HG03439 (cell line): ENCODE measurements around the gene LAMC1.
A peak's percentile ranks its signal among the peaks of the same experiment; 100 is the strongest.

Source experiments
- ATAC-seq: cut with Tn5 transposase; IDR thresholded peaks from one replicate; pipeline ENCODE4 v1.9.1; 2021; ENCODE audit warnings: mild to moderate bottlenecking, moderate library complexity; ENCODE audit not compliant: unreplicated experiment

Gene LAMC1

GRCh38 chr1:183019860-183020259 is 3.4 kb upstream of the LAMC1 start:
- no peak for ATAC-seq

GRCh38 chr1:183021405-183022201 is 1.6 kb upstream of the LAMC1 start:
- ATAC-seq = no peak

- peak; percentile 35 for ATAC-seq
Measured at GRCh38 chr1:183022202-183023145, 746 bp upstream of the LAMC1 start.

GRCh38 chr1:183023601-183024316 is 539 bp downstream of the LAMC1 start:
- ATAC-seq = peak; percentile 69

GRCh38 chr1:183024317-183025009 is 1.2 kb downstream of the LAMC1 start:
- no peak for ATAC-seq

GRCh38 chr1:183025010-183025337 is 1.8 kb downstream of the LAMC1 start:
- no peak for ATAC-seq

GRCh38 chr1:183025782-183026774 is 2.9 kb downstream of the LAMC1 start:
- ATAC-seq = no peak

- ATAC-seq = no peak
Measured at GRCh38 chr1:183027031-183027430, 3.8 kb downstream of the LAMC1 start.

GRCh38 chr1:183027791-183028190 is 4.6 kb downstream of the LAMC1 start:
- ATAC-seq = no peak

GRCh38 chr1:183029591-183030000 is 6.4 kb downstream of the LAMC1 start:
- no peak for ATAC-seq

- no peak for ATAC-seq
Measured at GRCh38 chr1:183030053-183030452, 6.8 kb downstream of the LAMC1 start.

GRCh38 chr1:183032122-183032921 is 9.1 kb downstream of the LAMC1 start:
- ATAC-seq = no peak

- ATAC-seq = no peak
Measured at GRCh38 chr1:183033205-183033604, 10.0 kb downstream of the LAMC1 start.

- ATAC-seq = no peak
Measured at GRCh38 chr1:183034682-183035081, 11.5 kb downstream of the LAMC1 start.

GRCh38 chr1:183038333-183038866 is 15.2 kb downstream of the LAMC1 start:
- no peak for ATAC-seq

- ATAC-seq = no peak
Measured at GRCh38 chr1:183038913-183039312, 15.7 kb downstream of the LAMC1 start.

- ATAC-seq = no peak
Measured at GRCh38 chr1:183039330-183039729, 16.1 kb downstream of the LAMC1 start.

- ATAC-seq = no peak
Measured at GRCh38 chr1:183039985-183040447, 16.8 kb downstream of the LAMC1 start.
